Small intestine (tissue), 7 donors: ENCODE results near the gene VAV3. TPM values are rescaled to one million over a fixed set of nuclear protein-coding genes. Genes with fewer than 3 reads are reported as not detected.
"Not testable (repeated sequence)": the region's sequence is repeated elsewhere in the genome, so short reads cannot be mapped to it uniquely, and the experiment has no call there.

Experiments used
- DNase-seq, 2 donors: peaks; one replicate each; pipeline versions ENCODE4 v3.0.0 to v3.0.0-alpha.2; 2013
- FAIRE-seq: peaks from 2 replicates; lab custom pipeline; 2012; peaks lifted over from hg19 to GRCh38; lab: Jason Lieb, UNC
- H3K27ac ChIP-seq, 3 donors: one replicate each; pipeline ENCODE4 v1.5.1; 2013; ENCODE audit warnings: low read length in 2 of 3, mild to moderate bottlenecking in 2 of 3, control low read depth in 1 of 3, inconsistent platforms in 1 of 3, low read depth in 1 of 3, moderate library complexity in 1 of 3
- H3K27me3 ChIP-seq, 3 donors: one replicate each; pipeline ENCODE4 v1.6.1; 2013; ENCODE audit warnings: low read length in 3 of 3, inconsistent platforms in 1 of 3; ENCODE audit not compliant: control insufficient read depth in 3 of 3, insufficient read depth in 3 of 3
- H3K36me3 ChIP-seq, 3 donors: one replicate each; pipeline ENCODE4 v1.6.1; 2013; ENCODE audit warnings: low read length in 3 of 3, inconsistent platforms in 1 of 3, low read depth in 1 of 3, mild to moderate bottlenecking in 1 of 3, moderate library complexity in 1 of 3; ENCODE audit not compliant: control insufficient read depth in 3 of 3, insufficient read depth in 2 of 3
- H3K4me1 ChIP-seq, 3 donors: one replicate each; pipeline ENCODE4 v1.6.1; 2013; ENCODE audit warnings: low read length in 2 of 3, inconsistent platforms in 1 of 3, low read depth in 1 of 3, mild to moderate bottlenecking in 1 of 3, moderate library complexity in 1 of 3; ENCODE audit not compliant: control insufficient read depth in 3 of 3, insufficient read depth in 2 of 3
- H3K4me3 ChIP-seq, 3 donors: one replicate each; pipeline ENCODE4 v1.5.1; 2013; ENCODE audit warnings: low read length in 3 of 3, control low read depth in 1 of 3, inconsistent platforms in 1 of 3, low read depth in 1 of 3, mild to moderate bottlenecking in 1 of 3, moderate library complexity in 1 of 3
- H3K9me3 ChIP-seq, 2 donors: one replicate each; pipeline ENCODE4 v1.6.1; 2013; ENCODE audit warnings: low read depth in 1 of 2, low read length in 1 of 2; ENCODE audit not compliant: control insufficient read depth in 2 of 2, insufficient read depth in 1 of 2
- WGBS, 3 donors: extraction: QIAGEN DNeasy Blood & Tissue Kit; methylation state at CpG; one replicate each; pipeline ENCODE4 v1.1.7; 2013; 5-methylcytosine and 5-hydroxymethylcytosine counted together
- polyA plus RNA-seq, 4 donors: library from polyadenylated mRNA; stranded (reverse) in 3 of 4; unstranded in 1 of 4; fragments of 200-250 nt in 3 of 4; fragments of 120-200 nt in 1 of 4; gene quantifications; one replicate each; pipeline versions ENCODE4 v1.2.1 to v1.2.3, GENCODE V29; 2013
- donor health status: healthy with polysubstance abuse.
- donor health status: control.
- donor health status: control.
- donor health status: Bipolar disorder and iron deficiency.
- donor health status: healthy.

Gene VAV3
- polyA plus RNA-seq, 4 donors, result 5.4 to 50.2 (median 11.2) TPM

- WGBS, 3 donors, result 93 to 97% (median 97%) methylated on average over 3 of the region's 3 CpGs
- H3K36me3 ChIP-seq, result no peaks in the 10 kb centered on the region
- H3K4me1 ChIP-seq, result no peaks in the 10 kb centered on the region
- DNase-seq (no peak), FAIRE-seq (no peak)
- H3K27ac ChIP-seq, result no peak overlapping the region
- H3K9me3 ChIP-seq, result no peaks in the 10 kb centered on the region
- H3K4me3 ChIP-seq, result no peak overlapping the region
- H3K27me3 ChIP-seq, result no peaks in the 10 kb centered on the region
These were observed 204.9 kb downstream of the VAV3 start for GRCh38 chr1:107760065-107760464.

- Histone ChIP-seq H3K36me3 (no peaks in the 10 kb centered on the region), H3K27ac (no peak overlapping the region), H3K27me3 (no peaks in the 10 kb centered on the region), H3K4me3 (no peak overlapping the region), H3K4me1 (no peaks in the 10 kb centered on the region), H3K9me3 (no peaks in the 10 kb centered on the region)
- 20 to 38% (median 33%) methylated on average over 6 of the region's 6 CpGs for WGBS, 3 donors
- peak; percentile 80 to 81 for DNase-seq
- FAIRE-seq, result no peak
These were observed 214.5 kb downstream of the VAV3 start for GRCh38 chr1:107750364-107750959.

- no peaks in the 10 kb centered on the region for H3K36me3 ChIP-seq
- FAIRE-seq (no peak), DNase-seq (peak; percentile 22 to 26)
- no peaks in the 10 kb centered on the region for H3K27me3 ChIP-seq
- no peaks in the 10 kb centered on the region for H3K9me3 ChIP-seq
- H3K4me3 ChIP-seq, result no peak overlapping the region
- 9 to 50% (median 33%) methylated on average over 2 of the region's 2 CpGs for WGBS, 3 donors
- no peaks in the 10 kb centered on the region for H3K4me1 ChIP-seq
- no peak overlapping the region for H3K27ac ChIP-seq
These were observed 216.4 kb downstream of the VAV3 start for GRCh38 chr1:107748531-107748930.

GRCh38 chr1:107741242-107741641 lies 223.7 kb downstream of the VAV3 start:
- WGBS, 3 donors, result 87 to 91% (median 89%) methylated on average over 4 of the region's 4 CpGs
- Histone ChIP-seq H3K36me3 (no peaks in the 10 kb centered on the region), H3K4me3 (no peak overlapping the region), H3K9me3 (no peaks in the 10 kb centered on the region), H3K27ac (peak overlapping the region in 1 of 3 donors; percentile 27), H3K4me1 (no peaks in the 10 kb centered on the region), H3K27me3 (no peaks in the 10 kb centered on the region)
- DNase-seq (no peak), FAIRE-seq (no peak)

- no peaks in the 10 kb centered on the region for H3K27me3 ChIP-seq
- no peak overlapping the region for H3K27ac ChIP-seq
- no peak for FAIRE-seq
- no peak for DNase-seq
- 65 to 82% (median 76%) methylated on average over 4 of the region's 4 CpGs for WGBS, 3 donors
- no peak overlapping the region for H3K4me3 ChIP-seq
- H3K4me1 ChIP-seq, result no peaks in the 10 kb centered on the region
- no peaks in the 10 kb centered on the region for H3K9me3 ChIP-seq
- no peaks in the 10 kb centered on the region for H3K36me3 ChIP-seq
These were observed 224.4 kb downstream of the VAV3 start for GRCh38 chr1:107740579-107740978.

- Histone ChIP-seq H3K4me1 (no peaks in the 10 kb centered on the region), H3K9me3 (no peaks in the 10 kb centered on the region), H3K27ac (no peak overlapping the region), H3K36me3 (no peaks in the 10 kb centered on the region), H3K27me3 (no peaks in the 10 kb centered on the region), H3K4me3 (no peak overlapping the region)
- 58 to 68% (median 64%) methylated on average over 2 of the region's 2 CpGs for WGBS, 3 donors
- no peak for DNase-seq
- no peak for FAIRE-seq
These were observed 225.3 kb downstream of the VAV3 start for GRCh38 chr1:107739651-107740050.

- FAIRE-seq (no peak), DNase-seq (no peak)
- H3K27me3 ChIP-seq, result no peaks in the 10 kb centered on the region
- no peak overlapping the region for H3K27ac ChIP-seq
- no peaks in the 10 kb centered on the region for H3K36me3 ChIP-seq
- no peaks in the 10 kb centered on the region for H3K9me3 ChIP-seq
- 58 to 86% (median 82%) methylated on average over 4 of the region's 4 CpGs for WGBS, 3 donors
- no peaks in the 10 kb centered on the region for H3K4me1 ChIP-seq
- H3K4me3 ChIP-seq, result no peak overlapping the region
These were observed 225.8 kb downstream of the VAV3 start for GRCh38 chr1:107739201-107739600.

GRCh38 chr1:107733401-107733800 lies 231.6 kb downstream of the VAV3 start:
- not testable (repeated sequence) for H3K9me3 ChIP-seq, H3K4me3 ChIP-seq, DNase-seq, H3K36me3 ChIP-seq, H3K27ac ChIP-seq, H3K4me1 ChIP-seq, H3K27me3 ChIP-seq, FAIRE-seq
- WGBS, 3 donors, result 93 to 96% (median 94%) methylated on average over 7 of the region's 7 CpGs

- H3K27me3 ChIP-seq, result no peaks in the 10 kb centered on the region
- H3K27ac ChIP-seq, result no peak overlapping the region
- 92 to 94% (median 93%) methylated on average over 2 of the region's 2 CpGs for WGBS, 3 donors
- no peaks in the 10 kb centered on the region for H3K36me3 ChIP-seq
- FAIRE-seq, result no peak
- H3K4me1 ChIP-seq, result no peaks in the 10 kb centered on the region
- no peak for DNase-seq
- peaks cover 0 to 3% of the 10 kb centered on the region in 2 donors for H3K9me3 ChIP-seq
- H3K4me3 ChIP-seq, result no peak overlapping the region
These were observed 237.1 kb downstream of the VAV3 start for GRCh38 chr1:107727866-107728265.
